Activated T-helper 1 cell treated with anti-CD3 and anti-CD28 coated beads, Interleukin-2, amount 50 U/mL, for 16 hours (primary cell): Measurements from ENCODE around the gene POLDIP3.

Experiments
- DNase-seq, 2 donors: peaks; one replicate each; pipeline ENCODE4 v3.0.0-alpha.2; 2020; ENCODE audit warnings: low read depth in 1 of 2, low spot score in 1 of 2

The POLDIP3 gene, protein sequence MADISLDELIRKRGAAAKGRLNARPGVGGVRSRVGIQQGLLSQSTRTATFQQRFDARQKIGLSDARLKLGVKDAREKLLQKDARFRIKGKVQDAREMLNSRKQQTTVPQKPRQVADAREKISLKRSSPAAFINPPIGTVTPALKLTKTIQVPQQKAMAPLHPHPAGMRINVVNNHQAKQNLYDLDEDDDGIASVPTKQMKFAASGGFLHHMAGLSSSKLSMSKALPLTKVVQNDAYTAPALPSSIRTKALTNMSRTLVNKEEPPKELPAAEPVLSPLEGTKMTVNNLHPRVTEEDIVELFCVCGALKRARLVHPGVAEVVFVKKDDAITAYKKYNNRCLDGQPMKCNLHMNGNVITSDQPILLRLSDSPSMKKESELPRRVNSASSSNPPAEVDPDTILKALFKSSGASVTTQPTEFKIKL

GRCh38 chr22:42614312-42615091 lies at the start of gene POLDIP3:
Gene POLDIP3 (minus strand): TSS chr22:42614883. CDS start chr22:42614857, 26 bp downstream.
- DNase-seq: peak; percentile 98

GRCh38 chr22:42661985-42662831 lies 47.5 kb upstream of the POLDIP3 start:
- DNase-seq: peak; percentile 67 to 72

DNA sequence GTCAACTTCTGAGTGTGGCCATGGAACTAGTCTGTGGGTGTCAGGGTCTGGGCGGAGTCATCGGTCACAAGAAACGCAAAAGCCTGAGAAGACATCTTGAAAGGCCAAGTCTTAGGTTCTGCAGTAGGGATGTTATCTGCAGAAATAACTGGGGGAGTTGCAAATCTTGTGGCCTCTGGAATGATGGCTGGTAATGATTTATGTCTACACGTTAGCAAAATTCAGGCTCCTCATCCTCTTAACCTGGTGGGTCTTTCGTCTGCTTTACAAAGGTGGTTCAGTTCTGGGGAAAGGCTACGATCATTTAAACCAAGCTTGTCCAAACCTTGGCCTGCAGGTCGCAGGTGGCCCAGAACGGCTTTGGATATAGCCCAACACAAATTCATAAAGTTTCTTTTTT lies 41.9 kb upstream of the POLDIP3 start:
- no peak for DNase-seq

DNA sequence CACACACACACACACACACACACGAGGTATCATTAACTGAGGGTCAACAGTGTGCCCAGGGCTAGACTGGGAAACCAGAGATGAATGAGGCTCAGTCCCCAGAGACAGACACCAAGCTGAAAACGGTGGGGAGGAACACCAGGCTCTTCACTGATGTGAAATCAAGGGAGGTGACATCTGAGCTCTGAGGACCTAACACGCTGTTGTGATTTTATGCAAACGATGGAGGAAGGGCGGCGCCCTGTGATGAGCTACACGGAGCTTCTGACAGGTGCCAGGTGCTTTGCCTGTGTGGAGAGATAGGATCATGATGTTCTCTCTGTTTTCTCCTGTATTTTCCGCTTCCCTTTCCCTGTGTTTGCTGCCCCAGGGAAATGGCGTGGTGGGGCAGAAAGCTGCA lies 41.0 kb upstream of the POLDIP3 start:
- DNase-seq: no peak

- no peak for DNase-seq
These were observed 39.9 kb upstream of the POLDIP3 start for GRCh38 chr22:42654436-42655073.

GRCh38 chr22:42653999-42654398 lies 39.3 kb upstream of the POLDIP3 start:
- no peak for DNase-seq

DNA sequence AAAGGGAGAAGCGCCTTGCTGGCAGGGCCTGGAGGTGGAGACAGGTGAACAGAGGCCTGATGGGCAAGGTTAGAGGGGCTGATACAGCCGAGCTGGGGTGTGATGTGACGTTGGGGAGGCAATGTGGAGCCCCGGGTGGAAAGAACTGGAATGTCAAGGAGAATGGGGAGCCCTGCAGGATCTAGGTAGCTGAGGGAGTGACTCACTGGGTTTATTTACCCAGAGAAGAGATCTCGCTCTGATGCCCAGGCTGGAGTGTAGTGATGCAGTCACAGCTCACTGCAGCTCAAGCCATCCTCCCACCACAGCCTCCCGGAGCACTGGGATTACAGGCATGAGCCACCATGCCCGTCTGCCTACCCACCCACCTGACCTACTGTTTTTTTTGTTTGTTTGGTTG lies 36.5 kb upstream of the POLDIP3 start:
- DNase-seq: no peak

DNA sequence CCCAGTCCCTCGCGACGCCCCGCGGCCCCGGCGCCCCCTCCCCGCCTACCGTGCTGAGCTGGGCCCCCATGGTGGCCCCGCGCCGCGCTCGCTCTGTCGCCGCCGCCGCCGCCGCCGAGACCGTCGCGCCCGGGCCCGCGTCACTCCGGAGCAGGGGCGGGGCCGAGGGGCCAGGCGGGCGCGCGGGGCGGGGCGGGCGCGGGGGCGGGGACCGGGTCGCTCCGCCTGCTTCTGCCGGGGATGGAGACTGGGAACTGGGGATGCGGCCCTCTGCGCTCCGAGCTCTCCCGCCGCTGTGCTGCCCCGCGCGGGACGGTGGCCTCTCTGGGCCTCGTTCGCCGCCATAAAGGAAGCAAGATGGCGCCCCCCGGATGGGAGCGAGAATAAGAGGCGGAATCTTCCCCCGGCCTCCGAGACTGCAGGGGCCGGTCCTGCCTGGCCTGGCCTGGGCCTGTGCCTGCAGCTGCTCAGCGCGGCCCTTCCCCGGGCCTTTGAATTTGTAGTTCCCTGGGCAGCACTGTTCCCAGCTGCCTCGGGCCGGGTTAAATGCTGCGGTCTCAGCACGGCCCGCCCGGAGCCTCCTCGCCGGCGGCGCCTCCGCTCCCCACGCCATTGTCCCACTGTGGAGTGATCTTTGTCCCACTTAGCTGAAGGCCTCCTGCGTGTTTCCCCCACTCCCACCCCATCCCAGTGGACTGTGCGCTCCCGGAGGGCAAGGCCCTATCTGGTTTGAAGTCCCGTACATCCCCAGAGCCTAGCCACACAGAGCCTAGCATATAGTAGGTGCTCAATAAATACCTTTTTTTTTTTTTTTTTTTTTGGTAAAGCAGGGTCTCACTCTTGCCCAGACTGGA lies 34.8 kb upstream of the POLDIP3 start, which contains the start of gene CYB5R3:
Gene CYB5R3 (minus strand): TSS at position 147 of the 854 bp plus-strand sequence. CDS start 77 bp downstream, at position 70.
- DNase-seq: peak; percentile 49 to 63

GRCh38 chr22:42648368-42649245 lies 33.9 kb upstream of the POLDIP3 start:
- DNase-seq: no peak

DNA sequence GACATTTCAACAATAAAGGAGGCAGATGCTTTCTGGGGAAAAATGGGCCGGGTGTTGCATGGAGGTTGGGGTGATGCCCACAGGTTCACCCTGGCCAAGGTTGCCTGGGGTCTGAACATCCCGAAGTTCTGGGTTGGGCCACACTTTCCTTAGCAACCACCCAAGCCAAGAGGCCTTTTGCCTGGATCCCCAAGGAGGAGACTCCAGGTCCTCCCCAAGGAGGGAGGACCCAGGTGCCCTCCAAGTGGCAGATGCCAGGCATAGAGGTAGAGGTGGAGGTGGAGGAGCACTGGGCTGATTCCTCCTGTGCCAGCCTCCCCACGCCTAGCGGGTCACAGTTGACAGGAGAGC lies 33.3 kb upstream of the POLDIP3 start:
- DNase-seq: no peak

DNA sequence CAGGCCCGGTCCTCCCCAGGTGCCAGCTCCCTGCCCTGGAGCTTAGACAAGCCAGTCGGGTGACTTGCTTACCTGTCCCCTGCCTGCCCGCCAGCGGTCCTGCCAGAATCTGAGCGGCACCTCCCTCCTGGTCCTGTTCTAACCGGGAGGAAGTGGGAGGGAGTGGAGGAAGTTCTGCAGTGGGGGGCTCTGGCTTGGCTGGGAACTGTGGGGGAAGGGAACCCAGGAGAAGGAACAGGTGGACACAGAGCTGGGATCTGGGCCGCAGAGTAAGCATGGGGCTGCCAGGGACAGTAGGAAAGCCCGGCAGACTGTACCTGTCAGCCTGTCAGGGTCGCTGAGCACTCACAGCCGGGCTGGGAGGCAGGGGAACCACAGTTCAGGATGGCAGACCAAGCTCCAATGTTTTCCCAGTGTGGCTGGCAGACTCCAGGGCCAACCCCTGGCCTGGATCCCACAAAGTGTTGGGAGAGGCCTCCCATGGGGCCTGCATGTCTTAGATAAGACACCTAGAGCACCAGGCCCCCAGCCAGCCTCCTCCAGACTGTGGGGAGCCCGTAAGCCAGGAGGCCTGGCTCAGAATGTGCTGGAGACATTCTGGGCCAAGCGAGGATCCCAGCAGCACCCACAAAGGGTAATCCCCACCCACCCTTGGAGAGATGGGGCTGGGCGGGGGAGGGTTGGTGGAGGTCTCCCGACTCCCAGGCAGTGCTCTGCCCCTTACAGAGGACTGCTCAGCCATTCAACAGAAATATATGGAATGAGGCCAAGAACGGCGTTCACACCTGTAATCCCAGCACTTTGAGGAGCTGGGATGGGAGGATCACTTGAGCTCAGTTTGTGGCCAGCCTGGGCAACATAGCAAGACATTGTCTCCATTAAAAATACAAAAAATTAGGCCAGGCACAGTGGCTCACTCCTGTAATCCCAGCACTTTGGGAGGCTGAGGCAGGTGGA lies 32.2 kb upstream of the POLDIP3 start:
- no peak for DNase-seq

DNA sequence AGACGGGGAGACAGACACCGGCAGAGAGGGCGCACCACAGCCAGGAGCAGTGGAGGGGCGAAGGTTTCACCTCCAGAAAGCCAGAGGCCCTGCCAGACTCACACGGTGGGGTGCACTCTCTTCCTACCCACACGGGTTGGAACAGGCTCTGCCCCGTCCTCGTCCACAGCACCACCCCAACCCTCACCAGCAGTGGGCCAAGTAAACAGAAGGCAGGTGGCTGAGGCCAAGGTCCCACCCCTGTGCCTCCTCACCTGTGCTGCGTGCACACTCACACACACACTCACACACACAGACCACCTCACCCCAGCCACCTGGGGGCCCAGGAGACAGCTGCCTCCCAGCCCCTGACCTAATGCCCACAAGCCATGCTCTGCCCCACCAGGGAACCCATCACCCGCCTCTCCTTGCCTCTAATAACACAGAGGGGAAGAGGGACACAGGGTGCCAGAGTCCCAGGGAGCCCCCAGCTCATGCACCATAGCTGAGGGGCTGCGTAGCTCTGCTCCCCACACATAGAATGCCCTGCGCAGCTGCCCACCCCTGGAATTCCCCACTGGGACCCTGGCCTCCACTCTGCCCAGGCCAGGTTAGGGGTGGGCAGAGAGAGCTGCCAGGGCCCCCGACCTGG lies 31.4 kb upstream of the POLDIP3 start:
- DNase-seq: no peak

DNA sequence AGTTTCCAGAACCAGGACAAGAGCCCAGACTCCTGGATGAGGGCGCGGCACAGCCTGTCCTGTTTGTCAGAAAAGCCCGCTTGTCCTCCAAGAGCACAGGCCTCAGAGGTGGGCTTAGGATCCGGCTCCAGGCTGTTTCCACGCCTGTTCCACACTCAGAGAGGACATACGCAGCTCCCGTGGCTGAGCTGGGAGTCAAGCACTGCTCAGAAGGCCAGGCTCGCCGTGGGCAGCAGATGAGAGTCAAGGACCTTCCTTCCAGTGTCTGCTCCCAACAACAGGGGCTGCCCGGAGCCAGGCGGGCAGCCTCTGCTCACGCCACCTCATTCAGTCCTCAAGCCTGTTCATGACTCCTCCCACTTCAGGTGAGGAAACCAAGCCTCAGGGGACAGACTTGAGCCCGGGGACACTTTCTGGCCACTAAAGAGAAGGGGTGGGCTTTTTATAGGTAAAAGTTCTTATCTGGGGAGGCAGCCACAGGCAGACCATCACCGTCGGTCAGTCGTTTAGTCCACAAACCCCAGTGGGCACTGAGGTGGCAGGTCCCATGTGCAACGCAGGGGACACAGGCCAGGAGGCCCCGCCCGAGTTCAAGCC lies 30.8 kb upstream of the POLDIP3 start:
- no peak for DNase-seq

- DNase-seq: no peak
These were observed 30.0 kb upstream of the POLDIP3 start for GRCh38 chr22:42644422-42645340.

DNA sequence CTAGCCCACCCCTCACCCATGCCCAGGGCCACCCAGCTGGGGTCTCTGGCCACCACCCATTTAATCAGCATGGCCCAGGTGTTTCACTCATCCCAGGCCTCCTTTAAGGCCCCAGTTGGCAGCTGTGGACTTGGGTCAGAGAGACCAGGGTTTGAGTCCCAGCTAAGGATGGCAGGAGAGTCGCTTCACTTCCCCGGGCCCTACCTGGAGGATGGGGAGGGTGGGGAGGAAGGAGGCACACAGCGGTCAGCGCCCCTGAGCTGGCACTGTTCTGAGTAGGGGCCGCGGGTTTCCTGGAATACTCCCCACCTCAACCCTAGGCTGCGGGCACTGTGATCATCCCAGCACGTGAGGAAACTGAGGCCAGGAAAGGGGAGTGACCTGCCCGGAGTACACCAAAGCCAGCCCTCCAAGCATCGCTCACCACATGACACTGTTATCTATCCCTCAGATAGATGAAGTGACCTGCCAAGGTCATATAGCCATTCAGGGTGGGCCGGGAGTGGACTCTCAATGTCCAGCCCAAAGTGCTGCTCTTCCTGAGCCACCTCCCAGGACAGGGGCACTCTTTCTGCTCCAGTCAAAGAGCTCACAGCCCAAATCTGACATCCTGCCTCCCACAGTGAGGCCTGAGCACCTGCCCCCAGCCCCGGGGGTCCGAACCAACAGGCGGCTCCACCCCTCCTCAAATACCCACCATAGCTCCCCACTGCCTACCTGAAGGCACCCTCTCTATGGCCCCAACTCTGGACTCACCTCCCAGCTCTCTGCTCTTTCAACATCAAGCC lies 29.1 kb upstream of the POLDIP3 start:
- DNase-seq: no peak
